Endometrial microvascular endothelial cells (primary cell): ENCODE results near the gene S100G. TPM values are rescaled to one million over a fixed set of nuclear protein-coding genes. Genes with fewer than 3 reads are reported as not detected.

Experiments used
- in situ Hi-C: cut with HindIII; loops from 2 replicates; pipeline ENCODE4 v1.10.0; 2017; ENCODE audit warnings: low sequenced_read_pairs, low pct_unique_long_range_greater_than_20kb; ENCODE audit errors: inconsistent ontology term
- total RNA-seq: library from RNA; depleted of rRNA; stranded (reverse); fragments of >200 nt; gene quantifications from one replicate; pipeline ENCODE4 v1.2.3, GENCODE V29; 2015; ENCODE audit errors: inconsistent ontology term

The S100G gene
- total RNA-seq, 1 donor from 2014 or later: not detected

GRCh38 chrX:16699389-16699788 lies 49.4 kb downstream of the S100G start:
- in situ Hi-C loops: no loop called here

DNA sequence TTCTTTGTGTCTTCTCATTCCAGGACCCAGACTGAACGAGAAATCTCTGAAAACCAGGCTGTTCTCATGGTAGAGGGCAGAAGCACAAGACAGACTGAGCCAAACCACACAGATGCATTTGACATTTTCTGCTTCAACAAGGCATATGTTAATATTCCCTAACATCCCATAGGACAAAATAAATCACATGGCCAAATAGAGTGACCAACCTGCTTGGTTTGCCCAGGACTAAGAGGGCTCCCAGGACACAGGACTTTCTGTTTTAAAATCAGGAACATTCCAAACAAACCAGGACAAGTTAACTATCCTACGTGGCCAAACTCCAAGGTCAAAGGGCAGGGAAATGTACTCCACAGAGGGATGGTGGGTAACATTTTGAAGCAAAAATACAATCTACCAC lies 50.8 kb downstream of the S100G start:
- in situ Hi-C loops: no loop called here

- in situ Hi-C loops: no loop called here
These were observed 53.0 kb downstream of the S100G start for GRCh38 chrX:16702700-16703599.

Other genes with a start within 250 kb of the S100G start
- gene CTPS2, start 62.5 kb downstream of the S100G start, total RNA-seq: 10.2 TPM
- gene SYAP1, start 69.5 kb downstream of the S100G start, total RNA-seq: 27.2 TPM
- 14.9 TPM for gene TXLNG, start 136.3 kb downstream of the S100G start, total RNA-seq
- gene RBBP7, start 220.2 kb downstream of the S100G start, total RNA-seq: 168 TPM